NK-92 (cell line): ENCODE measurements around the gene TMEM185B.
"Not testable (repeated sequence)": the region's sequence is repeated elsewhere in the genome, so short reads cannot be mapped to it uniquely, and the experiment has no call there.

ENCODE experiments used
- DNase-seq: peaks from one replicate; lab custom pipeline; 2025; ENCODE audit not compliant: unreplicated experiment; lab: John Stamatoyannopoulos, UW

Gene TMEM185B

GRCh38 chr2:120235158-120235557 is 12.0 kb upstream of the TMEM185B start:
- not testable (repeated sequence) for DNase-seq

- DNase-seq, result no peak
Observed at GRCh38 chr2:120233292-120233691, 10.1 kb upstream of the TMEM185B start.

GRCh38 chr2:120231974-120232635 is 8.9 kb upstream of the TMEM185B start:
- DNase-seq, result no peak

GRCh38 chr2:120231564-120231973 is 8.4 kb upstream of the TMEM185B start:
- DNase-seq, result no peak

- no peak for DNase-seq
Observed at GRCh38 chr2:120230515-120231471, 7.6 kb upstream of the TMEM185B start.

GRCh38 chr2:120229341-120229740 is 6.1 kb upstream of the TMEM185B start:
- no peak for DNase-seq

GRCh38 chr2:120228503-120228902 is 5.3 kb upstream of the TMEM185B start:
- no peak for DNase-seq

- no peak for DNase-seq
Observed at GRCh38 chr2:120227111-120227991, 4.2 kb upstream of the TMEM185B start.

GRCh38 chr2:120226316-120226715 is 3.1 kb upstream of the TMEM185B start:
- DNase-seq, result no peak

- no peak for DNase-seq
Observed at GRCh38 chr2:120225549-120226065, 2.4 kb upstream of the TMEM185B start.

GRCh38 chr2:120224735-120225548 is 1.7 kb upstream of the TMEM185B start:
- no peak for DNase-seq

- no peak for DNase-seq
Observed at GRCh38 chr2:120224256-120224655, 1.1 kb upstream of the TMEM185B start.

GRCh38 chr2:120222186-120223033 is 790 bp downstream of the TMEM185B start:
- DNase-seq, result no peak

- DNase-seq, result no peak
Observed at GRCh38 chr2:120221616-120222015, 1.6 kb downstream of the TMEM185B start.

- DNase-seq, result no peak
Observed at GRCh38 chr2:120220756-120221155, 2.4 kb downstream of the TMEM185B start.

- no peak for DNase-seq
Observed at GRCh38 chr2:120219766-120220165, 3.4 kb downstream of the TMEM185B start.

GRCh38 chr2:120219291-120219690 is 3.9 kb downstream of the TMEM185B start:
- DNase-seq, result no peak

- no peak for DNase-seq
Observed at GRCh38 chr2:120218181-120218580, 5.0 kb downstream of the TMEM185B start.

GRCh38 chr2:120210270-120210693 is 12.9 kb downstream of the TMEM185B start:
- no peak for DNase-seq
